Measurements from ENCODE around the gene ANP32E. TPM values are rescaled to one million over a fixed set of nuclear protein-coding genes. Genes with fewer than 3 reads are reported as not detected.
A peak's percentile ranks its signal among the peaks of the same experiment; 100 is the strongest.

ANP32E gene
- total and polyA plus RNA-seq, 9 of the 15 experiments (the other 6 are each of a cell fraction or from before 2014, with no cell fraction given) = 60.4 to 197 (median 104) TPM

DNA sequence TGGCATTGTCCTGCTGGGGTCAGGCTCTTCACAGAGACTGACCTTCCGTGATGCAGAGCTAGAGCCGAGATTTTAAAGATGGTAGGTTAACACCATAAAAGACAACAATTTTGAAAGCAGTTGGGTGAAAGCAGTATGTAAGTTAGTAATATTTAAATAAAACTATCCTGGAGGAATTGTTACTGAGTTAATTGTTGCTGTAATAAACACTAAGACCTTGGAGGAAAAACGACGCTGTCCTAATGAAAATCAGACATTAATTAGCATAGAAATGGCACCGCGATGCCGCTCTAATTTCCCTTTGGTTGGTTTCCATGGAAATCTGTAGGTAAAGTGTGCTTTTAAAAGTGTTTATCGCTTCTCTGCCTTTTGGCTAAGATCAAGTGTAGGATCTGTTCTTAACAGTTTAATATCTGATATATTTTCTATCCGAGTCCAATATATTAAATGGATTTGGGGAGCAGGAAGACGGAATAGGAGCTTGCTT is 745 bp upstream of the ANP32E start:
- no peaks in the 10 kb centered on the region; the same call in 1 of the 2 replicates for H4K20me1 ChIP-seq (replicated peaks; ENCODE audit: control insufficient read depth, insufficient read depth, low read length)
- no peaks in the 10 kb centered on the region for H3K9me1 ChIP-seq (ENCODE audit: control insufficient read depth, insufficient read depth, low read length)
- H3K27ac ChIP-seq (ENCODE audit: extremely low read depth, low read depth, low read length) = peak overlapping the region; percentile 95
- H3K79me2 ChIP-seq (ENCODE audit: control insufficient read depth, insufficient read depth, low read length) = peaks cover 49% of the 10 kb centered on the region
- ChIA-PET CTCF (ENCODE audit: low intra/inter-chr PET ratio) (no interaction called here), POLR2A (interaction anchor here (0.5 to 1.0 kb wide), 4 partner anchors 8 to 763 kb away, joined by 3 read pairs; no protein-coding TSS in a partner anchor)
- peak overlapping the region; percentile 89 for H3K4me2 ChIP-seq (ENCODE audit: insufficient read depth, low read length)
- peaks cover 13 to 16% of the 10 kb centered on the region in 2 experiments; a peak in 4 of 5 replicates for H3K4me1 ChIP-seq (replicated peaks in 1 of 2; ENCODE audit: control insufficient read depth in 2 of 2, insufficient read depth in 2 of 2, low read length in 2 of 2)
- DNase-seq (ENCODE audit: extremely low read depth in 1 of 4, low spot score in 3 of 4) (peak in 1 of 4 experiments; percentile 59), FAIRE-seq (no peak), ATAC-seq (no peak)
- intact Hi-C loops (cut with micrococcal nuclease) = no loop called here
- no peaks in the 10 kb centered on the region for H3K27me3 ChIP-seq (ENCODE audit: control insufficient read depth in 2 of 2, insufficient read depth in 2 of 2, low read length in 2 of 2)
- peak overlapping the region; percentile 86 to 97; a peak in 3 of 4 replicates for H3K9ac ChIP-seq (ENCODE audit: insufficient read depth in 1 of 2, low read depth in 2 of 2, low read length in 2 of 2)
- H3K9me3 ChIP-seq (replicated peaks; ENCODE audit: control insufficient read depth, insufficient read depth, low read depth, low read length) = no peaks in the 10 kb centered on the region
- H3K36me3 ChIP-seq (ENCODE audit: control insufficient read depth, insufficient read depth, low read length) = peaks cover 9% of the 10 kb centered on the region; the same call in 2 of the 3 replicates
- in situ Hi-C loops (cut with MboI) = no loop called here
- H3K4me3 ChIP-seq = peak overlapping the region; percentile 95
- BruUV-seq (replicated peaks) = no TSS peak
- WGBS (ENCODE audit: insufficient coverage, low coverage, missing lambda C conversion rate) = 62% methylated on average over 10 of the region's 10 CpGs
- H2AFZ ChIP-seq (ENCODE audit: low read depth, low read length) = peak overlapping the region; percentile 90
- TF ChIP-seq RFX5 (IDR thresholded peaks at IDR 0.05; ENCODE audit: low read depth, low read length) (no peak), RCOR1 (IDR thresholded peaks at IDR 0.05; ENCODE audit: borderline replicate concordance in 1 of 2, low read depth in 2 of 2, low read length in 2 of 2) (peak in 1 of 2 experiments; percentile 59; a peak in 1 of 4 replicates), GTF2A2 (tag; IDR thresholded peaks at IDR 0.05) (no peak), HDAC1 (IDR thresholded peaks at IDR 0.05) (0 out of 4 replicates have a peak, but pooled peaks of 1 of the 2 experiments have one; percentile 17), HNRNPH1 (optimal IDR thresholded peaks at IDR 0.05; ENCODE audit: low read depth, low read length) (no peak), XRCC3 (IDR thresholded peaks at IDR 0.05) (no peak), MECOM (CRISPR knock-in tag; IDR thresholded peaks at IDR 0.05) (peak; percentile 57; the same call in 1 of the 2 replicates), ZEB2 (IDR thresholded peaks at IDR 0.05) (0 out of 2 replicates have a peak, but pooled peaks have one; percentile 2), ZNF165 (CRISPR knock-in tag; IDR thresholded peaks at IDR 0.05; ENCODE audit: borderline replicate concordance) (no peak), YY1 (IDR thresholded peaks at IDR 0.05; ENCODE audit: borderline replicate concordance in 1 of 3, control insufficient read depth in 1 of 3, extremely low read depth in 1 of 3, insufficient read depth in 3 of 3, insufficient read length in 1 of 3, insufficient replicate concordance in 2 of 3, low read depth in 1 of 3, low read length in 2 of 3) (peak in 1 of 3 experiments; percentile 23), RAD21 (CRISPR knock-in tag; conservative IDR thresholded peaks at IDR 0.05 in 1 of 2, IDR thresholded peaks at IDR 0.05 in 1 of 2) (peak in 1 of 2 experiments; percentile 38; a peak in 2 of 4 replicates), TEAD2 (tag; IDR thresholded peaks at IDR 0.05) (no peak)
- TF ChIP-seq, protein P1, sequence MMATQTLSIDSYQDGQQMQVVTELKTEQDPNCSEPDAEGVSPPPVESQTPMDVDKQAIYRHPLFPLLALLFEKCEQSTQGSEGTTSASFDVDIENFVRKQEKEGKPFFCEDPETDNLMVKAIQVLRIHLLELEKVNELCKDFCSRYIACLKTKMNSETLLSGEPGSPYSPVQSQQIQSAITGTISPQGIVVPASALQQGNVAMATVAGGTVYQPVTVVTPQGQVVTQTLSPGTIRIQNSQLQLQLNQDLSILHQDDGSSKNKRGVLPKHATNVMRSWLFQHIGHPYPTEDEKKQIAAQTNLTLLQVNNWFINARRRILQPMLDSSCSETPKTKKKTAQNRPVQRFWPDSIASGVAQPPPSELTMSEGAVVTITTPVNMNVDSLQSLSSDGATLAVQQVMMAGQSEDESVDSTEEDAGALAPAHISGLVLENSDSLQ (IDR thresholded peaks at IDR 0.05) = no peak
- TF ChIP-seq, protein P2, sequence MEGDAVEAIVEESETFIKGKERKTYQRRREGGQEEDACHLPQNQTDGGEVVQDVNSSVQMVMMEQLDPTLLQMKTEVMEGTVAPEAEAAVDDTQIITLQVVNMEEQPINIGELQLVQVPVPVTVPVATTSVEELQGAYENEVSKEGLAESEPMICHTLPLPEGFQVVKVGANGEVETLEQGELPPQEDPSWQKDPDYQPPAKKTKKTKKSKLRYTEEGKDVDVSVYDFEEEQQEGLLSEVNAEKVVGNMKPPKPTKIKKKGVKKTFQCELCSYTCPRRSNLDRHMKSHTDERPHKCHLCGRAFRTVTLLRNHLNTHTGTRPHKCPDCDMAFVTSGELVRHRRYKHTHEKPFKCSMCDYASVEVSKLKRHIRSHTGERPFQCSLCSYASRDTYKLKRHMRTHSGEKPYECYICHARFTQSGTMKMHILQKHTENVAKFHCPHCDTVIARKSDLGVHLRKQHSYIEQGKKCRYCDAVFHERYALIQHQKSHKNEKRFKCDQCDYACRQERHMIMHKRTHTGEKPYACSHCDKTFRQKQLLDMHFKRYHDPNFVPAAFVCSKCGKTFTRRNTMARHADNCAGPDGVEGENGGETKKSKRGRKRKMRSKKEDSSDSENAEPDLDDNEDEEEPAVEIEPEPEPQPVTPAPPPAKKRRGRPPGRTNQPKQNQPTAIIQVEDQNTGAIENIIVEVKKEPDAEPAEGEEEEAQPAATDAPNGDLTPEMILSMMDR (IDR thresholded peaks at IDR 0.05 in 2 of 3, conservative IDR thresholded peaks at IDR 0.05 in 1 of 3; ENCODE audit: insufficient read depth in 2 of 3, low read depth in 1 of 3, low read length in 3 of 3) = peak; percentile 21 to 45 (median 32); a peak in 2 of 6 replicates
- TF ChIP-seq, protein P3, sequence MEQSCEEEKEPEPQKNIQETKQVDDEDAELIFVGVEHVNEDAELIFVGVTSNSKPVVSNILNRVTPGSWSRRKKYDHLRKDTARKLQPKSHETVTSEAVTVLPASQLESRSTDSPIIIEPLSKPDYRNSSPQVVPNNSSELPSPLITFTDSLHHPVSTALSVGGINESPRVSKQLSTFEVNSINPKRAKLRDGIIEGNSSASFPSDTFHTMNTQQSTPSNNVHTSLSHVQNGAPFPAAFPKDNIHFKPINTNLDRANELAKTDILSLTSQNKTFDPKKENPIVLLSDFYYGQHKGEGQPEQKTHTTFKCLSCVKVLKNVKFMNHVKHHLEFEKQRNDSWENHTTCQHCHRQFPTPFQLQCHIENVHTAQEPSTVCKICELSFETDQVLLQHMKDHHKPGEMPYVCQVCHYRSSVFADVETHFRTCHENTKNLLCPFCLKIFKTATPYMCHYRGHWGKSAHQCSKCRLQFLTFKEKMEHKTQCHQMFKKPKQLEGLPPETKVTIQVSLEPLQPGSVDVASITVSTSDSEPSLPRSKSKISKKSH (CRISPR knock-in tag; IDR thresholded peaks at IDR 0.05) = no peak

Data from K562 (cell line).